Measurements from ENCODE around the gene TP53I13.

GRCh38 chr17:29546085-29546484 lies 22.4 kb upstream of the TP53I13 start:
- TF ChIP-seq GATA2 (IDR thresholded peaks at IDR 0.05; ENCODE audit: low read depth, low read length) (no peak), GATA3 (IDR thresholded peaks at IDR 0.05; ENCODE audit: low read depth, low read length) (no peak)
